HCT116 (cell line): Measurements from ENCODE around the gene VPS26B. TPM values are rescaled to one million over a fixed set of nuclear protein-coding genes. Genes with fewer than 3 reads are reported as not detected.

Experiments used
- ATAC-seq: fragments of 200-7000 bp; cut with Tn5 transposase; 2 replicates; pipeline ENCODE4 v1.9.1; 2020; ENCODE audit warnings: mild to moderate bottlenecking, moderate library complexity
- BruUV-seq: library from RNA; stranded (reverse); fragments of 400-500 nt; replicated peaks from 2 replicates; lab custom pipeline; 2021; lab: Mats Ljungman, UMichigan
- CTCF ChIA-PET: fragments of 300-600 bp; sonication (Branson Sonifier 250); formaldehyde crosslinking; loops from one replicate; lab custom pipeline; 2021; ENCODE audit warnings: antibody characterized with exemption; lab: Charles Lee
- POLR2A ChIA-PET: fragments of 300-600, 350-600 bp; sonication (Branson Sonifier 250); formaldehyde crosslinking; loops from one replicate; lab custom pipeline; 2021; ENCODE audit warnings: antibody characterized with exemption; lab: Charles Lee
- RAD21 ChIA-PET, 2 experiments: fragments of 300-600 bp; sonication (Branson Sonifier 250); formaldehyde crosslinking; loops; one replicate each; lab custom pipeline; 2023; ENCODE audit warnings: low total read pairs in 2 of 2; ENCODE audit not compliant: uncharacterized antibody in 2 of 2, unreplicated experiment in 2 of 2, low non-redundant PET in 1 of 2; lab: Charles Lee
- DNase-seq: peaks from one replicate; pipeline ENCODE4 v3.0.0-alpha.2; 2010; ENCODE audit warnings: low read depth, low spot score
- H2AFZ ChIP-seq: fragments of 200-600 bp; shearing (Covaris generic), sonication (generic); 2 replicates; pipeline ENCODE4 v1.6.1; 2017; ENCODE audit warnings: low read depth, mixed run types, mixed read lengths, antibody characterized with exemption, low read length; ENCODE audit not compliant: poor library complexity, severe bottlenecking
- H3K27ac ChIP-seq: 2 replicates; pipeline ENCODE4 v1.5.1; 2012; ENCODE audit warnings: low read depth, low read length
- H3K27me3 ChIP-seq: fragments of 200-600 bp; sonication (generic); 2 replicates; pipeline ENCODE4 v1.6.1; 2016; ENCODE audit warnings: mixed run types, low read length, mixed read lengths; ENCODE audit not compliant: insufficient read depth
- H3K36me3 ChIP-seq, 2 experiments: fragments of 200-500 bp in 1 of 2; fragments of 200-600 bp in 1 of 2; sonication (Bioruptor generic) in 1 of 2; sonication (generic) in 1 of 2; 2 replicates each; pipeline versions ENCODE4 v1.5.1 to v1.6.1; 2014 to 2016; ENCODE audit warnings: low read length in 2 of 2, inconsistent platforms in 1 of 2, mixed read lengths in 1 of 2, mixed run types in 1 of 2; ENCODE audit not compliant: insufficient read depth in 2 of 2, control insufficient read depth in 1 of 2
- H3K4me1 ChIP-seq, 2 experiments: fragments of 200-600 bp in 1 of 2; sonication (generic) in 1 of 2; 2 replicates each; pipeline versions ENCODE4 v1.5.1 to v1.6.1; 2012 to 2017; ENCODE audit warnings: low read length in 2 of 2, inconsistent platforms in 1 of 2, mild to moderate bottlenecking in 1 of 2, mixed read lengths in 1 of 2, mixed run types in 1 of 2, moderate library complexity in 1 of 2; ENCODE audit not compliant: insufficient read depth in 2 of 2, control insufficient read depth in 1 of 2
- H3K4me2 ChIP-seq: fragments of 200-600 bp; sonication (generic); 2 replicates; pipeline ENCODE4 v1.6.1; 2017; ENCODE audit warnings: mixed run types, low read length, mixed read lengths
- H3K4me3 ChIP-seq, 2 experiments: fragments of 200-600 bp in 1 of 2; sonication (generic) in 1 of 2; replicated peaks in 1 of 2; 2 replicates each; pipeline ENCODE4 v1.5.1; 2011 to 2016; ENCODE audit warnings: low read length in 2 of 2, control low read depth in 1 of 2, low read depth in 1 of 2, mild to moderate bottlenecking in 1 of 2, mixed read lengths in 1 of 2, mixed run types in 1 of 2
- H3K79me2 ChIP-seq: fragments of 200-600 bp; sonication (generic); 2 replicates; pipeline ENCODE4 v1.6.1; 2017; ENCODE audit warnings: mild to moderate bottlenecking, mixed run types, low read length, moderate library complexity, mixed read lengths; ENCODE audit not compliant: insufficient read depth
- H3K9ac ChIP-seq: fragments of 200-600 bp; sonication (generic); 2 replicates; pipeline ENCODE4 v1.6.1; 2016; ENCODE audit warnings: low read length, mixed read lengths
- H3K9me2 ChIP-seq: fragments of 200-600 bp; sonication (generic), shearing (Covaris generic); 2 replicates; pipeline ENCODE4 v1.6.1; 2017; ENCODE audit warnings: mixed run types, mild to moderate bottlenecking, moderate library complexity; ENCODE audit not compliant: insufficient read depth
- H3K9me3 ChIP-seq, 2 experiments: fragments of 200-500 bp in 1 of 2; fragments of 200-600 bp in 1 of 2; sonication (Bioruptor generic) in 1 of 2; sonication (generic) in 1 of 2; 2 replicates each; pipeline ENCODE4 v1.6.1; 2014 to 2017; ENCODE audit warnings: low read length in 2 of 2, mixed read lengths in 2 of 2, inconsistent platforms in 1 of 2, low read depth in 1 of 2, mild to moderate bottlenecking in 1 of 2, mixed run types in 1 of 2, moderate library complexity in 1 of 2; ENCODE audit not compliant: control insufficient read depth in 1 of 2, insufficient read depth in 1 of 2
- H4K20me1 ChIP-seq: fragments of 200-600 bp; sonication (generic), shearing (Covaris generic); 2 replicates; pipeline ENCODE4 v1.6.1; 2017; ENCODE audit warnings: mixed run types, mild to moderate bottlenecking, moderate library complexity; ENCODE audit not compliant: insufficient read depth
- CBX3 ChIP-seq: IDR thresholded peaks from 2 replicates; pipeline ENCODE4 v1.6.1; 2012; ENCODE audit warnings: low read depth
- CTCF ChIP-seq, 3 experiments: fragments of 200-600 bp in 1 of 3; sonication (generic) in 1 of 3; IDR thresholded peaks in 2 of 3; conservative IDR thresholded peaks in 1 of 3; 2 replicates each; pipeline ENCODE4 v1.5.1; 2012 to 2017; ENCODE audit warnings: low read depth in 2 of 3, low read length in 2 of 3, antibody characterized with exemption in 1 of 3, borderline replicate concordance in 1 of 3, control low read depth in 1 of 3, mild to moderate bottlenecking in 1 of 3, mixed read lengths in 1 of 3, mixed run types in 1 of 3, moderate library complexity in 1 of 3; ENCODE audit not compliant: insufficient read depth in 1 of 3
- EZH2phosphoT487 ChIP-seq: fragments of 200-600 bp; IDR thresholded peaks from 2 replicates; pipeline ENCODE4 v1.6.1; 2018; ENCODE audit warnings: antibody characterized with exemption, borderline replicate concordance
- FOSL1 ChIP-seq: IDR thresholded peaks from 2 replicates; pipeline ENCODE4 v1.6.1; 2012; ENCODE audit warnings: low read depth
- JUND ChIP-seq: IDR thresholded peaks from 2 replicates; pipeline ENCODE4 v1.6.1; 2012
- POLR2A ChIP-seq: IDR thresholded peaks from 2 replicates; pipeline ENCODE4 v1.7.0; 2011; ENCODE audit warnings: borderline replicate concordance; ENCODE audit not compliant: insufficient read depth, insufficient read length; ENCODE audit errors: extremely low read depth
- POLR2AphosphoS5 ChIP-seq: IDR thresholded peaks from 2 replicates; pipeline ENCODE4 v1.6.1; 2011; ENCODE audit warnings: mild to moderate bottlenecking, low read depth, low read length, moderate library complexity
- REST ChIP-seq: IDR thresholded peaks from 2 replicates; pipeline ENCODE4 v1.6.1; 2012; ENCODE audit warnings: low read depth
- SRF ChIP-seq: IDR thresholded peaks from 2 replicates; pipeline ENCODE4 v1.6.1; 2012; ENCODE audit warnings: low read depth
- YY1 ChIP-seq: IDR thresholded peaks from 2 replicates; pipeline ENCODE4 v1.6.1; 2011; ENCODE audit warnings: low read length, low read depth, moderate library complexity, mild to moderate bottlenecking; ENCODE audit not compliant: insufficient replicate concordance; ENCODE audit errors: extremely low read depth
- ZFX ChIP-seq: fragments of 450-650 bp; IDR thresholded peaks from 2 replicates; pipeline ENCODE4 v1.6.1; 2017
- ZNF274 ChIP-seq: fragments of 200-500 bp; sonication (Bioruptor generic); IDR thresholded peaks from 2 replicates; pipeline ENCODE4 v1.6.1; 2014; ENCODE audit warnings: mild to moderate bottlenecking, low read depth, low read length, inconsistent platforms
- intact Hi-C: fragments of 100-400 bp; cut with micrococcal nuclease; formaldehyde crosslinking; loops from 2 replicates; pipeline ENCODE4 v1.10.0; 2022
- total RNA-seq: library from RNA; stranded (reverse); gene quantifications from one replicate; pipeline ENCODE4 v1.2.1, GENCODE V29; 2021; ENCODE audit not compliant: unreplicated experiment

Gene VPS26B
- total RNA-seq, 1 experiment from 2014 or later: 26.6 TPM

GRCh38 chr11:134288486-134288885, 64.0 kb downstream of the VPS26B start:
- ChIA-PET CTCF (no interaction called here), POLR2A (no interaction called here), RAD21 (no interaction called here)
- H3K9me2 ChIP-seq: no peaks in the 10 kb centered on the region
- no peak overlapping the region for H3K4me3 ChIP-seq
- H3K79me2 ChIP-seq: no peaks in the 10 kb centered on the region
- no peak overlapping the region for H3K4me2 ChIP-seq
- no peaks in the 10 kb centered on the region for H4K20me1 ChIP-seq
- intact Hi-C loops: no loop called here
- H3K27me3 ChIP-seq: no peaks in the 10 kb centered on the region
- H2AFZ ChIP-seq: no peak overlapping the region
- H3K9me3 ChIP-seq: no peaks in the 10 kb centered on the region
- no peak overlapping the region for H3K9ac ChIP-seq
- BruUV-seq: no TSS peak
- no peaks in the 10 kb centered on the region for H3K4me1 ChIP-seq
- no peak overlapping the region for H3K27ac ChIP-seq
- no peaks in the 10 kb centered on the region for H3K36me3 ChIP-seq
- DNase-seq: no peak
- ATAC-seq: no peak
- TF ChIP-seq POLR2AphosphoS5: no peak
- no peak for TF ChIP-seq ZNF274
- TF ChIP-seq JUND: no peak
- no peak for TF ChIP-seq SRF
- no peak for TF ChIP-seq POLR2A
- TF ChIP-seq ZFX: no peak
- no peak for TF ChIP-seq CTCF (IDR thresholded peaks at IDR 0.05 in 2 of 3, conservative IDR thresholded peaks at IDR 0.05 in 1 of 3; ENCODE audit: borderline replicate concordance in 1 of 3, insufficient read depth in 1 of 3, low read depth in 2 of 3, low read length in 2 of 3)
- TF ChIP-seq REST: no peak
- TF ChIP-seq FOSL1: no peak
- TF ChIP-seq EZH2phosphoT487: no peak
- TF ChIP-seq CBX3: no peak
- TF ChIP-seq YY1: no peak
